GM18502 (cell line): ENCODE data around the gene C14orf119.

Experiments used
- ATAC-seq: cut with Tn5 transposase; IDR thresholded peaks from one replicate; pipeline ENCODE4 v1.9.1; 2021; ENCODE audit warnings: mild to moderate bottlenecking; ENCODE audit not compliant: unreplicated experiment, poor library complexity

C14orf119 gene, protein sequence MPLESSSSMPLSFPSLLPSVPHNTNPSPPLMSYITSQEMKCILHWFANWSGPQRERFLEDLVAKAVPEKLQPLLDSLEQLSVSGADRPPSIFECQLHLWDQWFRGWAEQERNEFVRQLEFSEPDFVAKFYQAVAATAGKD

DNA sequence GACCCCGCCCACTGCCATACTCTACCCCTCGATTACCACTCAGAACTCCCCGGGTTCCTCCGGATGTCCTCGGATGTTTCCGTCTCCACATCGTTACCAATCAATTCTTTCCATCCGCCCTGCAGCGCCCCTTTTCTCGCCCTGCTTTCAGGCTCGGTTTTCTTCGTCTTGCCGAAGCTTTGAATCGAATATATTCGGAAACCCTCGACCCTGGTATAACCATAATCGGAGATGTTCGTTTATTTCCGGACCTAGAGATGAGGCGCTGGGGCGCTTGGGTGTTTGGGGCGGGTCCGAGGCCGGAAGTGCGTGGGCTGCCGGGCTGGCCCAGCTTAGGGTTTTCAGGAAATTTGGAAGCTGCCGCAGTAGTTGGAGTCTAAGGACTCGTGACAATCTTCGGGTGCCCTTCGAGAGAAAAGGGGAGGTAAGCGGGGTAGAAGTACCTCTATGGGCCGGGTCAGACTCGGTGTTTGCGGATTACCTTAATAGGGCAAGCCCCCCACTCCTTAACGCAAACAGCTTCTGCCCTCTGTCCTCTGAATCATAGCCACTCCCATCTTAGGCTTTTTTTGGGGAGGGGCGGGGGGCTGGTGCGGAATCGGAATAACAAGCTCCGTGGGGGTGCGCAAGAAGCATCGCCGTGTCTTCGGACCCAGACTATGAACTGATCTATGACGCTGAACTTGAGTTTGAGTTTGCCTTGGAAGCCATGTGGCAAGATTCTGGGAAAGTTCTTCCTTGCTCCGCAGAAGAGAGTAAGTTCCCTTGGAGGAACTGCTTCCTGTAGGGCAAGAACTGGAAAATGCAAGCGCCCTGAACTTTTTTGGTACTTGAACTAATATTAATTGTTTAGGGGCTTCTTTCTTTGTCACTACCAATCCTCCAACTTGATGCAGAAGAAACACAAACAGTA lies at the start of gene C14orf119:
TSS of gene C14orf119 (plus strand) at position 310 of the 913 bp plus-strand sequence. CDS start 2,154 bp downstream, outside the sequence.
- peak; percentile 93 for ATAC-seq

DNA sequence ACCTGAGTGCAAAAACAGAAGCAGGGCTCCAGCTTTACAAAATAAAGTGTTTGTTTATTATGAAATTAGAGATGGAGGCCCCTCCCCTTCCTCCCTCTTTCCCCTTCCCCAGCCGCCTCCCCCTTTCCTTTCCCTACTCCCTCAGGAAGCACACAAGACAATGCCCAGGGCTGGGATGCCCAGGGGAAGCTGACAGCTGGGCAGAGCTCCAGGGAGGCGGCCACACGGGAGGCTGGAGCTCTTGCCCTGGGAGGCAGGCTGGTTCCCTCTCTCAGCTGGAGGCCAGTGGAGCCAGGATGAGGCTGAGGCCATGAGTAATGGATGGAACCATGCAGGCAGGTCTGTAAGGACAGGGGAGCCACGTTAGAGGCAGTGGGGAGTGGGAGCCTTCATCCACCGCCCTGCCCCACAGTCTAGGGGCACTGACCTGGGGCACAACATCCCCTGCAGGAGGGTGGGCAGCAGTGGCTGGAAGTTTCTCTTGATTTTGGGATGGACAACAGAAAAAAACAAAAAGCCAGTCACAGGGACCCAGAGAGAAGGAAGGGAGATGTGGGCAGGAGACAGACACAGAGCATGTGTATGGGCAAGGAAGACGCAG lies 48.2 kb upstream of the C14orf119 start:
- ATAC-seq: no peak

DNA sequence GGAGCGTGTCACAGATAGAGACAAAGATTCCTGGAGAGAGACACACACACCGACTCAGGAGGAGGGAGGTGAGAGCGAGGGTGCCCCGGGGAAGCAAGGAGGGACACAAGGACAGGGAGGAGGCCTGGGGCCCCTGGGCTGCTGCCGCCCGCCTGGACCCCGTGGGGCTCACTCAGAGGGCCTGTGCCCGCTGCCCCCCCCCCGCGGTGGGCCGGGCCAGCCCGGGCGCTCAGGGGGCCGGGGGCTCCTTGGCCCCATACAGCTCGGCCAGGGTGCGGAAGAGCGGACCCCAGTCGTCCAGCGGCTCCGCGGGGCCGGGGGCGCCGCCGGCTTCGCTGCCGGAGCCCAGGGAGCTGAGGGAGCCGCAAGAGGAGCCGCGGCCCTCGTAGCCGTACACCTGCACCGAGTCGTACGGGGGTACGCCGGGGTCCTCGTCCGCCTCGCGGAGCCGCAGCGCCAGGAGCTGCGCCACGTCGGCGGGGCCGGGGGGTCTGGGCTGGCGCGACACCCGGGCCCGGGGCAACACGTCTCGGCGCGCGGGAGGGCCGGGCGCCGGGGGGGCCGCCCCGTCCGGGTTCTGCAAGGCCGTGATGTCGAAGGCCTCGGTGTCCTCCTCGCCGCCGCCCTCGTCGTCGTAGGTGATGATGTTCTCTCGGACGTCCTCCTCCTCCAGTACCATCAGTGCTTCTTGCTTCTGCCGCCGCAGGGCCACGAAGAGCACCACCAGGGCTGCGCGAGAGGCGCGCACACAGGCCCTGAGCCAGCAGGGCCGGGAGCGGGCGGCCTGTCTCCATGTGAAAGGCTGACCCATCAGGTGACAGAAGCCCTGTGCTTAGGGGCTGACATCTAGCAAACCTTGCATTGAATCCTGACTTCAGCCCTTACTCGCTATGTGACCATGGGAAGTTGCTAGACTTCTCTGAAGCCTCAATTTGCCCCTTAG lies 47.3 kb upstream of the C14orf119 start:
- ATAC-seq: no peak

DNA sequence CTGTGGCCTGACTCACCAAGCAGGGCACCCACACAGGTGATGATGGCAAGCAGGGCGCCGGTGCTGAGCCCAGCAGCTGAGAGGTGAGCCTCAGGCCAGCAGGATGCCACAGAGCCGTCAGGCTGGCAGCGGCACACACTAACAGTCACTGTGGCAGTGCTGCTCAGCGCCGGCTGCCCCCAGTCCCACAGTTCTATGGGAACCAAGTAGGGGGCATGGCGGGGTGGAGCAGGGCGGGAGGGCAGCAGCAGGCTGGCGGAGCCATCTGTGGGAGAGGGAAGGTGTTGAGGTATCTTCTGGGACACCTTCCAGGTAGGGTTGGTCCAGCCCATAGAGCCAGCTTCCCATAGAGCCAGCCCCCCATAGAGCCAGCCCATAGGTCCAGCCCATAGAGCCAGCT lies 46.3 kb upstream of the C14orf119 start:
- no peak for ATAC-seq

DNA sequence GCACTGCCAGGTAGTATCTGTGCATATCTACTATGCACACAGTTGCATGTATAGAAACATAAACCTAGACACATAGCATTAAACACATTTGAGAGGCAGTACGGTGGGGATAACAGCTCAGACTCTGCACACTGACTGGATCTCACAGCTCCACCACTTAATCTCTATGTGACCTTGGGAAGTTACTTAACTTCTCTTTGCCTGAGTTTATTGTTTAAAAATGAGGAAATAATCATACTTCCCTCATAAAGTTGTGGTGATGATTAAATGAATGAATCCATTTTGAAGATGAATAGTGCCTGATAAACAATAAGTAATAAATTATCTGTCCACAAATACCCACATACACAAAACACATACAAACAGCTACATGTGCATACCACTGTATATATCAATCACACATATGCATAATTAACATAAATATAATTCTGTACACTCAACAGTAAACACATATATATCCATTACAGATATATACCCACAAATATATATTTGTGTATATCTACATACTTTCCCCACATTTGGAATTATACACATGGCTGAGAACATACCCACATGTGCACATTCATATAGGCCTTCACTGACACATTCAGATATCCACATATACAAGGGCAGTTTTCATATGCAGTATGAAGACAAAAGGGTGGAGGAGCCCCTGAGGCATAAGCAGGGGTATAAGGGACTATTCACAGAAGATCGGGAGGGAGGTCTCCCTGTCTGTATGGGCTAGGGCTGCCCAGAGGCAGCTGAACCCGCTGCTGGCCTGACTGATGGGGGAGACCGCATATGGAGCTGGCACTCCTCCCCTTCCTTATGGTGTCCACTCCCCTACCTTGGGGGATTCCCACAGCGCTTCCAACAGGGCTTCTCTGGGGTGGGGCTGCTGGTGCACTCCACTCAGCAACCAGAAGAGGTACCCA lies 43.9 kb upstream of the C14orf119 start:
- ATAC-seq: no peak

DNA sequence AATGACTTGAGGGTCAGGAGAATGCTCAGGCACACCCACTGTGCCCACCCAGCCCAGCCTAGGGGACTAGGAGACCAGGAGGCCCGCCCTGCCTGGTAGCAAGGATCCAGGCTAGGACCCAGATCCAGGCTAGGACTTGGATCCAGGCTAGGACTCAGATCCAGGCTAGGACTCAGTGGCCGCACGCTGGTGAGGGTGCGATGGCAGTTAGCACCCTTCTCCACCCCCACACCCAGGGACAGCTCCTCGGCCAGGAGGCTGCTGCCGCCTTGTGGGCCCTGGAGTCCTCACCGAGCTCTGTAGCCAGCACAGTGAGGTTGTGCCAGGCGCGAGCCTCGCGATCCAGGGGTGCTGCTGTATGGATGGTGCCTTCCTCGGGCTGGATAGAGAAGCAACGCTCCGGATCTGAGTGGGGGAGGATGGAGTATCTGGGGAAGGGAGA lies 43.1 kb upstream of the C14orf119 start:
- ATAC-seq: no peak

DNA sequence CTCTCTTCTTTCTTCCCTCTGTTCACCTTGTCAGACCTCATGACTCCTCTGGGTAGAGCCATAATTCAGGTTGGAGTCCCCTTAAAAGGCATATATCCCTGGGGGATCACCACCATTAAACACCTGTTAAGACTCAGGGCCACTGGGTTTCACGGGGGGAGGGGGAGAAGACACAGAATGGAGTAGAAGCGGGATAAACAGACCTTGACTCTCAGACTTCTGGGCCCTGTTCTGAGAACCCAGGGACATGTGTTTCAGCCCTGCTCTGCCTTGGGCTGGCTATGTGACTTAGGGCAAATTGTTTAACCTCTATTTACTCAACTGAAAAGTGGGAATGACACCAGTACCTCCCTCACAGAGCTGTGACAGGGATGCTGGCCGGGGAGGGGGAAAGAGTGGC lies 42.6 kb upstream of the C14orf119 start:
- ATAC-seq: no peak

DNA sequence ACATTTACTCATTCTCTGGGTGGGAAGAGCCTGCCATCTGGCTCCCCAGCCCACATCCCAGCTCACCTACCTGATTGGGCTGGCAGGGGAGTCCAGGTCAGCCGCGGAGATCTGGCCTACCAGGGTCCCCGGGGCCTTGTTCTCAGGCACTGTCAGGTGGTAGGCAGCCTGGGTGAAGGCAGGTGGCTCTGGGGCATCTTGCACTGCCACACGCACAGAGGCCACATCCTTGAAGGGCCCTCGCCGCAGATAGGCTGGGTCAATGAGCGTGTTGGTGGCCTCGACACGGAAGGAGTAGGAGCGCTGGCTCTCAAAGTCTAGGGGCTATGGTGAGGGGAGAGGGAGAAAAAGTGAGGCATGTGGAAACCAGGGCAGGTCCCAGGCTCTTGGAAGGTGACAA lies 41.9 kb upstream of the C14orf119 start:
- no peak for ATAC-seq

DNA sequence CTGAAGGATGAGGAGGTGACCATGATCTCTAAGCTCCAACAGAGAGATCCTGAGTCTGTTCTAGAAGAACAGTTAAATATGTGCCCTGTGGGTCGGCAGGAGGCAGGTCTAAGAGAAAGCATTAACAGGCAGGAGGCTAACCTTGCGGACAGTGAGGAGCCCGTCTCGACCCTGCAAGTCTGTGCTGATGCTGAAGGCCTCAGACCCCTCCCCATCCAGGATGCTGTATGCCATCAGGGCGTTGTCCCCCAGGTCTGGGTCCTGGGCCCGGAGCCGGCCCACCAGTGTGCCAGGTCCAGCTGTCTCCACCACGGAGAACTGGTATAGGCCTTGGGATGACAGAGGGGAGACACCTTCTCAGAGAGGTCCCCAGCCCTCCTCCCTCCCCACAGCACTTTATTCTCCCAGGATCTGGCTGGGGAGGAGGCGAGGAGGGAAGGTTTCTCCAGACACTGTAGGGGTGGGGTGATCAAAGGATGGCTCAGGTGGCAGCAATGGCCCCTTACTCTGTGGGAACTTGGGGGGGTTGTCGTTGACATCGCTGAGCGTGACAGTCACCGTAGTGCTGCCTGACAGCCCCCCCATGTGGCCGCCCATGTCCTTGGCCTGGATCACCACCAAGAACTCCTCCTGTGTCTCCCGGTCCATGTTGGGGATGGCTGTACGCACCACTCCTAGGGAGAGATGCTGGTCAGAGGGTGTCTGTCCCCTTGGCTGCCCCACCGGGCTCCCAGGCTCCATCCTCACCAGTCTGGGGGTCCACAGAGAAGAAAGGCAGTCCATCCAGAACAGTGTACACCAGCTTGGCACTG lies 41.1 kb upstream of the C14orf119 start:
- ATAC-seq: no peak

DNA sequence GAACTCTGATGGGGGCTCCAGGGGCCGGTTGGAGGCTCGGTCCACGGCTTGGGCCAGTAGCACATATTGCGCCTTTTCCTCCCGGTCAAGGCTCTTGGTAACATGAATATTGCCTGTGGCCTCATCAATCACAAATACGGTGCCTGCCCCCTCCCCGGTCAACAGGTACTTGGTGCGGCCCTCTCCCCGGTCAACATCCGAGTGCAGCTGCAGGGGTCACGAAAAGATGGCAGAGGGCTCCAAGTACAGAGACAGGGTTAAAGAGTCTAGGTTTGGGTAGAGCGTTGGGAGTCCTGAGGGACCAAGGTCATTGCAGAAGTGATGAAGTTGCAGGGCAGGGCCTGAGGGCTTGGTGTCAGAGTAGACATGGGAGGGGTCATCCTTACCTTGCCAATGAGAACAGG lies 40.2 kb upstream of the C14orf119 start:
- no peak for ATAC-seq

DNA sequence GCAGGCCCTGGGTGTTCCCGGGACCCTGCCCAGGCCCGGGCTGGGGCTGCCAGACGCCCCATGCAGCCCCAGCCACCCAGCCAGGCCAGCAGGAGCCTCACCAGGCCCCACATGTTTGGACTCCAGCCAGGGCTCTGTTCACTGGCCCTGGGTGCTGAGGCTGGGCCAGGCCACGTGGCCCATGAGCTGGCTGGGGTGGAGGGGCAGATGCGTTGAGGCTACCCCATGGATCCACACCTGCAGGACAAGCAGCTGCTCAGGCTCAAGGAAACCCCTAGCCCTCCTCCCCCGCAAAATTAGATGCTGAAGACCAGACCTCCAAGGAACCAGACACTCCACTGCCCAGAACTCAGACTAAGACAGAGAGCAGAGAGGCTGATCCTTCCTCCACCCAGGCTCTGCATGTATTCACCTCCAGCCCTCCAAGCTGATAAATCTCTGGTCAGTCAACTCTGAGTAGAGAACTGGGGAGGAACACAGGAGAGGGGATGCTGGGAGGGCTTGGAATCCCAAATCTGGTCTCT lies 39.6 kb upstream of the C14orf119 start:
- no peak for ATAC-seq

DNA sequence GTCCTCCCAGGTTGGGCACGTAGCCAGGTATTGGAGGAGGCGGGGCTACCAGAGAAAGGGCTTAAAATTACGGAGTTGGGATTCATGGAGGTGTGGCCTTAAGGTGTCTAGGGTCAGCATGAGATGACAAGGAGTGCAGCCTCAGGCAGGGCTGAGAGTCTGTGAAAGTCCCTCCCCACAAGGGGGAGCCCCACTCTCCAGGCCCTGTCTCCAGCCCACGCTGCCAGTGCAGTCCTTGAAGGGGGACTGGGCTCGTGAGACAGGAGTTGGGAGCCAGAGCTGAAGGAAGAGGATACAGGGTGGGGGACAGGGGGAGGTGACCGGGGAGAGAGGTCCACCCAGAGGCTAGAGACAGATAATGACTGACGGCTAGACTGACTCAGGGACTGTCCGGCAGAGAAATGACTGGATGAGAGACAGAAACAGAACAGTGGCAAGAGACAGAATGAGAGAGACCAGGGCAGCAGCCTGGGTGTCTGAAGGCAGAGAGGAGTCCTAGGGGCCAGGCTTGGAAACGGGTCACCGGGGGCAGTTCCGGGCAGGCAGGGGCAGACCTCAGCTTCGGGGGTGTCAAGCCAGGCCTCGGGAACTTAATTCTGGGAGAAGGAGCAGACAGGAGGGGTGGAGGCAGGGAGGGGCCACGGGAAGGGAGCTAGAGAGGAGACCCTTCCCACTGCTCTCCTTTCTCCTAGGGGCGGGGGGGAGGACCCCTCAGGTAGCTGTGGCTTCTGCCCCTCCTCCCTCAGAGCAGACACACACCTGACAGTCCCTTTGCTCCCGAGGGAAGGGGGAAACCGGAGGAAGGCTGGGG lies 39.0 kb upstream of the C14orf119 start:
- peak; percentile 57 for ATAC-seq

DNA sequence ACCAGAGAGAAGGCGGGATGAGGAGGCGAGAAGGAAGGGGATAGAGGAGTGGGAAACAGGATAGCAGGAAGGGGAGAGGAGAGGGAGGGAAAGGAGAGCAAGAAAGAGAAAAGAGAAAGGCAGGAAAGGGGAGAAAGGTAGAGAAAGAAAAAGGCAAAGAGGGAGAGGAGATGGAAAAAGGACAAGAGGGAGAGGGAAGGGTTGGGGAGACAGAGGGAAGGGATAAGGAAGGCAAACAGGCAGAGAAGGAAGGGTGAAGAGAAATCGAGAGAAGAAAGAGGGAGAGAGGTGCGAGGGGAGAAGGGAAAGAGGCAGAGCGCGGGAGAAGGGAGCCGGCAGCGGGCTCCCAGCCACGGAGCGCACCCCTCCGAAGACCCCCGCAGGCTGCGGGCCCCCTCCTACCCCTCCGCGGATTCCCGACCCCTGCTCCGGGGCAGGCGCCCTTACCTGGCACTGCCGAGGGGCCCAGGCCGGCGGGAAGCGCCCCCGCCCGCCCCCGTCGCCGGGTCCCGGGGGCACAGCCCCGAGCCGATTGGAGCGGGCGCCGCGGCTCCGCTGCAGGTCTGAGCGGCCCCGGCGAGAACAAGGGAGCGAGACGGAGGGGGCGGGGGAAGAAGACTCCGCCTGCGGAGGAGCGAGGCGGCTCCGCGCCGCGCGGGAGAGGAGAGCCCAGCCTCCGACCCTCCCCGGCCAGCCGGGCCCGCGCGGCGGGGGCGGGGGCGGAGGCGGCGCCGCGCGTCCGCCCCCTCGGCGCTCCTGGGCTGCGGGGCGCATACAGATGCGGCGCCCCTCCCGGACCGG lies 38.1 kb upstream of the C14orf119 start, which contains the start of gene CDH24:
TSS of gene CDH24 (minus strand) at position 565 of the 801 bp plus-strand sequence. CDS start 1,787 bp downstream, outside the sequence.
- peak; percentile 57 for ATAC-seq

DNA sequence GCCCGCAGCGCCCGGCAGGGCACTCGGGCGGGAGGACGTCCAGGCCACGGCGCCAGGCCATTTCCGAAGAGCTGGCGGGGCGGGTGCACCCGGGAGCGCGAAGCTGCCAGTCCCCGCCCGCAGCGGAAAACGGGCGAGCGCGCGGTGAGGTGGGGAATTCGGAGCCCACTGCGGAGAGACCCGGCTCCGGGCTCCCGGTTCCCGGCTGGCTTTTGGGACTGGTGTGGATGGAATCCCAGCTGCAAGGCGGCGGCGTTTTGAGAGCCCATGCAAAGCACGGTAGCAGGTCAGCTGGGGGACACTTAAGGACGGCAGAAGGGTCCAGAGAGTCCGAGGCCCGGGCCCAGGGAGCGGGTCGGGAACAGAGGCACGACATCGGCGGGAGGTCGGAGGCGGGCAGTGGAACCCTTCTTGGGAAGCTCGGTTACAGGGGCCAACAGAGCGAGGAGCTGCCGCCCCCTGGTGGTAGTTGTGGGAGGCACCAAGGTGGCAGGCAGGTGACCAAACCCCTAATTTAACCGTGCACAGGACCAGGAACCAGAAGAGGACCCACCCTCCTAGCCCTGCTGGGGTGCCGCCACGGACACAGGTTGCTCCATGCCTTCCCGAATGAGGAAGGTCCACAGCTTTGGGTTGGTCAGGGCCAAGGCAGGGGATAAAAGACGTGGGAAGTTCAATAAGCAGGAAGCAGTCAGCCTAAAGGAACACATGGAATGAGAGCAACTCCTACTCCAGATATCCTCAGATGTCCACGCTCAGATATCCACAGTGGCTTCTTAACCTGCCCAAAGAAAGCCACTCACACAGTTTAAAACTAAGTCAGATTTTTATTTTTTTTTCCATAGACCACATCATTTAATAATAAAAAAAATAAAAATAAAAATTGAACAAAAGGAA lies 37.3 kb upstream of the C14orf119 start:
- peak; percentile 75 for ATAC-seq
